ENCODE data around the gene SASH3.
A peak's percentile ranks its signal among the peaks of the same experiment; 100 is the strongest.

Gene SASH3

DNA sequence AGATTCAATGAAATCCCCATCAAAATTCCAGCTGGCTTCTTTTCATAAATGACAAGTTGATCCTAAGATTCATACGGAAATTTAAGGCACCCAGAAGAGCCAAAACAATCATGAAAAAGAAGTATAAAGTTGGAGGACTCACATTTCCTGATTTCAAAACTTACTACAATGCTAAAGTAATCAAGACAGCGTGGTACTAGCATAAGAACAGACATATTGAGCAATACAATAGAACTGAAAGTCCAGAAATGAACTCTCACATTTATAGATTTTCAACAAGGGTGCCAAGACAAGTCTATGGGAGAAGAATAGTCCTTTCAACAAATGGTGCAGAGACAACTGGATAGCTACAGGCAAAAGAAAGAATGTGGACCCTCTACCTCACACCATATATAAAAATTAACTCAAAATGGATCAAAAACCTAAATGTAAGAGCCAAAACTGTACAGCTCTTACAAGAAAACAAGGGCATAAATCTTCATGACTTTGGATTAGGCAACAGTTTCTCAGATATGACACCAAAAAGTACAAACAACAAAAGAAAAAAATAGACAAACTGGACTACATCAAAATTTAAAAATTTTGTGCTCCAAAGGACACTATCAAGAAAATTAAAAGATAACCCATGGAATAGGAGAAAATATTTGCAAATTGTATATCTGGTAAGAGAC lies 28.5 kb downstream of the SASH3 start:
- DNase-seq (ENCODE audit: low read depth in 1 of 2, low spot score in 1 of 2), result no peak

GRCh38 chrX:129808829-129809796 lies 29.4 kb downstream of the SASH3 start:
- DNase-seq (ENCODE audit: low read depth in 1 of 2, low spot score in 1 of 2), result no peak

DNA sequence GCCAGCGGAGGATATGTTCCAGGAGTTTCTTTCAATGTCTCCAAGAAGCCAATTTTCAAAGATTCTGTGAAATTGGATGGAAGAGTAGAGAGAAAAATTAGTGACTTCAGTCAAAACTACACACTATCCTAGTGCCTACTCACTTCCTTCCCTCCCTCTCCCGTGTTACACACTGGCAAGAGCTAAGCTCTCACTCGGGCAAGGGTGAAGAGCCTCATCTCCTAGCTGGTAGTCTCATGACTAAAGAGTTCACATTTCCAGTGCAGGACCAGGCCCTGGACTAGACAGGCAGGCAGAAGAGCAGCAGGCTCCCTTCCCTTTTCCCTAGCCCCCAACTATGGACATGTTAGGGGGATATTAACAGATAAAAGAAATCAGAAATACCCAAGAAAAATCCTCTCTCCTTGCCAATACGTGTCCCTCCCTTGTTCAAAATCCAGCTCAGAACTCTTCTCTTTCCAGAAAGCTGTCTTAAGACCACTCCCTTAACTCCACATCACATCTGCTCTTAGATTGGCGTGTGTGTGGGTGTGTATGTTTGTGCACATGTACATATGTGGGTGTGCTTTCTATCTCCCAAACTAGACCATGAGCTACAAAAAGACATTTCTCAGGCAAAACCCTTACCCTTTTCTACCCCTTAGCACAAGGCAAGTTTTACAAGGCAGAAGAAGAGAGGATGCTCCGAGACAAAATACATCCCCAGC lies 34.1 kb downstream of the SASH3 start:
- DNase-seq (ENCODE audit: low read depth in 1 of 2, low spot score in 1 of 2), result no peak

DNA sequence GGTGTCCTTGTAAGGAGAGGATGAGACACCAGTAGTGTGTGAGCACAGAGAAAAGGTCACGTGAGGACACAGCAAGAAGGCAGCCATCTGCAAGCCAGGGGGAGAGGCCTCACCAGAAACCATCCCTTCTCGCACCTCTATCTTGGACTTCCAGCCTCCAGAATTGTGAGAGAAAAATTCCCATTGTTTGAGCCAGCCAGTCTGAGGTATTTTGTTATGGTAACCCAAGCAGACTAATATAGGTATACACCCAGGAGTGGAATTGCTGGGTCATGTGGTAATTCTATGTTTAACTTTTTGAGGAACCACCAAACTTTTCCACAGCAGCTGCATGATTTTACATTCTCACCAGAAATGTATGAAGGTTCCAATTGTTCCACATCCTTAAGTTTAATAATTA lies 38.4 kb downstream of the SASH3 start:
- DNase-seq (ENCODE audit: low read depth in 1 of 2, low spot score in 1 of 2), result no peak

DNA sequence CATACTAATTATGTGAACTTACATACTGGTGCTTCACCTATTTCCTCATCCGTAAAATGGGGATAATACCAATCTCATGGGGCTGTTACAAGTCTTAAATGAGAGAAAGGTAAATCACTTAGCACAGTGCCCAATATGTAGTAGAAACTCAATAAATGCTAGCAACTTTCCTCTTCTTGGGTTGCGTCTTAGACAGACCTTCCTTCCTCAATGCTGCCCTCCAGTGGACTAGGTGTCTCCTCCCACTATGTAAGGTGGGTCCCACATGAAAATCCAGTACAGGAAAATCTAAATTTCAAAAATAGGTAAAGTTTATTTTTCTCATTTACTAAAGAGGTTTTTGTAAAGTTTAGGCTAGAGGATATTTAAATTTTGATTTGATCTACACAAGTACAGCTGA lies 43.4 kb downstream of the SASH3 start:
- DNase-seq (ENCODE audit: low read depth in 1 of 2, low spot score in 1 of 2), result no peak

- no peak for DNase-seq (ENCODE audit: low read depth in 1 of 2, low spot score in 1 of 2)
Observed at GRCh38 chrX:129823522-129823921, 43.8 kb downstream of the SASH3 start.

- DNase-seq (ENCODE audit: low read depth in 1 of 2, low spot score in 1 of 2), result no peak
Observed at GRCh38 chrX:129824620-129825019, 44.9 kb downstream of the SASH3 start.

GRCh38 chrX:129825746-129826505 lies 46.2 kb downstream of the SASH3 start:
- DNase-seq (ENCODE audit: low read depth in 1 of 2, low spot score in 1 of 2), result no peak

GRCh38 chrX:129830494-129830893 lies 50.7 kb downstream of the SASH3 start:
- no peak for DNase-seq (ENCODE audit: low read depth in 1 of 2, low spot score in 1 of 2)

- DNase-seq (ENCODE audit: low read depth in 1 of 2, low spot score in 1 of 2), result no peak
Observed at GRCh38 chrX:129831091-129831885, 51.5 kb downstream of the SASH3 start.

DNA sequence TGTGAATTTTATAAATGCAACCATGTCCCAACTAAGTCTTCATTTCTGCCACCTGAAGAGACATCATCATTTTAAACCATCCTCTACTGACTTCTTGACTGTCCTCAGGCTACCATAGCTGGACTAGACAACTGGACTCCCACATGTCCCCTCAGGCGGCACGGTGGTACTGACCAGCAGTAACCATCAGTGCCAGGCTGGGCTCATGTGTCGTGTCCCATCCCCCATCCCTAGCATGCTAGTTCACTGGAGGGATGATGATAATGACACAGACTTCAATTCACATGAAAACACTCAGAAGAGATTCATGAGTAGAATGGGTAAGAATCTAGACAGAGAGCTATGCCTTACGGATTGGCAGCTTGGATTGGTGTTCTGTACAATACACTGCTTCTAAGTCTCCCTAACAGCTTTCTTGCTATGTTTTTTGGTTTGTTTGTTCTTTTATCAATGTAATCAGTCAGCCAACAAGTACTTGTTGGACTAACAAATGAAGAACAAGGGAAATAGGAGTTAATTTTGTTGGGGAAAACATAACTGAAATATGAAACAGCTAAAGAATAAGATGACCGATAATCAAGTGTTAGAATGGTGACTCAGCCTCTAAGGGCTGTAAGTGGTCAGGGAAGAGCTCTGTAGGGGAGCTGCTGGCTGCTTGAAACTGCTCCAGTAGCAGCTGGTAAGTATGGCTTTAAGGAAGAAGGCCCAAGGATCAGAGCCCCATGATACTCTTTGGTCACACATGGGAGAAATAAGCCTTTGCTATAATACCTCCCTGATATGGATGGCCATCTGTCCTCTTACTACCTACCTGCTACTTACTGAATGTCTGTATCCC lies 53.6 kb downstream of the SASH3 start:
- DNase-seq (ENCODE audit: low read depth in 1 of 2, low spot score in 1 of 2), result no peak

GRCh38 chrX:129836827-129837226 lies 57.1 kb downstream of the SASH3 start:
- no peak for DNase-seq (ENCODE audit: low read depth in 1 of 2, low spot score in 1 of 2)

GRCh38 chrX:129840344-129840743 lies 60.6 kb downstream of the SASH3 start:
- DNase-seq (ENCODE audit: low read depth in 1 of 2, low spot score in 1 of 2), result no peak

DNA sequence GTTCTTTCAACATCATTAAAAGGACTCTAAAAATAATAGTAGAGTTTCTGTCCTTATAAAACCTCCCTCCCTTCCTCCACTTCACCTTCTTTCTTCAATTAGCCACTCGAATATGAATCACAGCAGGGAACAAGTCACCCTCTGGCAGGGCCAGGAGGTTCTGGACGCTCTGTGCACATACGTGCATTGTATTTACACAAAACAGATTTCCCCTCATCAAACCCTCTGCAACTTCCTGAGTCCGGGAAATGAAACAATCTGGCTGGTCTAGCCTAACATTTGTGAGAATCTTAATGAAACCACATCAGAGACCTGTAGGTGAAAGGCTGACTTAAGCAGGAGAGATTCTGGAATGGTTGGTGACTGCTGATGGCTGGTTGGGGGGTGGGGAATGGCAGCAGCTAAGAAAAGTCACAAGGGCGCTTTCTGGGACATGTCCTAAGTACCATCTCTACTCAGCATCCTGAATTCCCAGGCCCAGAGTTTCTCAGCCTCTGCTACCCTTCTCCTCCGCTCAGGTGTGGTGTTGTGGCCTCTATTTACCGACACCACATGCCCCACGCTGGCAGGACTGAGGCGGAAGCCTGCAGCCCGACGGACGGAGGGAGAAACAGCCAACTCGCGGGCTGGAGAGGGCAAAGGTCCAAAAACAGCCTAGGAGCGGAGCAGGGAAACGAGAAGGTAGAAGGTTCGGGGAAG lies 62.9 kb downstream of the SASH3 start:
- DNase-seq (ENCODE audit: low read depth in 1 of 2, low spot score in 1 of 2), result no peak

- no peak for DNase-seq (ENCODE audit: low read depth in 1 of 2, low spot score in 1 of 2)
Observed at GRCh38 chrX:129843209-129843458, 63.4 kb downstream of the SASH3 start.

DNA sequence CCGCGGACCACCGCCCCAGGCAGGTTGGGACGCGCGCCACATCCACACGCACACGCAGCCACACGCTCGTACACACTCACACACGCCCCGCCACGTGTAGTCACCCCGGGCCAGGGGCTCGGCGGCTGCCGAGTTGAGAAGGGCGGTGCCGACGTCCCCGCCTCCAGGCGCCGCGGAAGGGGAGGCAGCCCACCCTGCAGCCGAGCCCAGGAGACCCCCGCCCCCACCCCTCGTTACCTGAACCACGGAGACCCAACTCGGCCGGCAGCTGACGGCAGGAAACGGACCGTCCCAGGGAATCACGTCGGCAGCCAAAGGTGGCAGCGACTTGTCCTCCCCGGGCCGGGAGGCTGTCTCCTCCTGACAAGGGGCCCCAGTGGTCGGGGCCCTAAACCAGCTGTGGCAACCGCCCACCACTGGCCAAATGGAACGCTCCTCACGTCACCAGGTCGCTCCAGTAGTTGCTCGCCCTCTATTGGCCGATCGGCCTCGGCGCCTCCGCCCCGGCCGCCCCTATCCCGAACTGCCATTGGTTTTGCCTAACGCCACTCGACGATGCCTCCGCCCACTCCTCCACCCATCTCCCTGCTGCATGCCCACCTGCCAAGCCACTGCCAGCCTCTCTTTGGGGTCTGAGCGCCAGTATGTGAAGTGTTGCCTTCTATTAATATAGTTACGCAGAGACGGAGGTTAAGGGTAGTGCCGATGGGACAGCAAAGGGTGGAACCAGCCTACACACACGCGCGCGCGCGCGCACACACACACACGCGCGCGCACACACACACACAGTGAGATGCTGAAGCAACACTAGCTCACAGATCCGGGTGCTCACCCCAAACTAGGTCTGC lies 63.9 kb downstream of the SASH3 start, which contains the start of gene ZDHHC9:
Gene ZDHHC9 (minus strand): TSS at position 428 of the 848 bp plus-strand sequence. CDS start 1,941 bp downstream, outside the sequence.
- peak; percentile 60 to 73 for DNase-seq (ENCODE audit: low read depth in 1 of 2, low spot score in 1 of 2)
